ENCODE measurements around the gene TPST2. TPM values are rescaled to one million over a fixed set of nuclear protein-coding genes. Genes with fewer than 3 reads are reported as not detected.

Gene TPST2
- 21.1 and 37.1 TPM in 2 replicates for total RNA-seq (2014; rRNA removed; shearing (Covaris generic); ENCODE audit: low replicate concordance)

DNA sequence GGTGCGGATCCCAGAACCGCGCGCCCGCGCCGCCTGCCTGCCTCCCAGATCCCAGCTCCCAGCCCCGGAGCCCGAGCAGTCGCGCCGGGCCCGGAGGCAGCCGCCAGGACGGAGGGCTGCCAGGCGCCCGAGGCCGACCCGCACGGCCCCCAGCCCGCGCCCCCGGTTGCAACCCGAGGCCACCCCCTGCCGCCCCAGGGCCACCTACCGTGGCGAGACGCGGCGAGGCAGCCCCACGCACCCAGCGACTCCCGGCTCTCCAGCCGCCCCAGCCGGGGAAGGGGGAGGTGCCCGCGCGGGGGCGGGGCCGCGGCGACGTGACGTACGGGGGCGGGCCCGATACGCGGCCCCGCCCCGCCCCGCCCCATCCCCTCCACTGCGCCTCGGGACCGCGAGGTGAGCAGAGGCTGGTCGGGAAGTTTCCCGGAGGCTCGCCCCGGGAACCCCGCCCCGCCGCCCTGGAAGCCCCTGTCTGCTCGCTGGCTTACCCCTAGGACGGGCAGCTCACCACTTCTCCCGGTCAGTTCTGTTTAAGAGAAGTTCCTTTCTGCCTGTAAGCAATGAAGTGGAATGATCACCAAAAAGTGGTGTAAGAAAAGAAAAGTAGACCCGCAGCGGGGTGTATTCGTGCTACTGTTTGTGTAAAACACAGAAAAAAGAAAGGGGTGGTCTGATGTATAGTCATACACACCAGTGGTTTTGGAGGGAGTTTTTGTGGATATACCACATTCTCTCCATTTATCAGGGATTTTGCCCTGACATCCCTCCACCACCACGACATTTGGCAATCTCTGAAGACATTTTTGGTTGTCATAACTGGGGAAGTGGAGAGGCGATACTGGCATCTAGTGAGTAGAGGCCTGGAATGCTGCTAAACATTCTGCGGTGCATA lies at the start of gene TPST2:
TPST2 (minus strand) TSS at position 288 of the 892 bp plus-strand sequence. CDS start 48,502 bp downstream, outside the sequence.
- no peaks in the 10 kb centered on the region for H3K36me3 ChIP-seq
- H3K9me3 ChIP-seq, result no peaks in the 10 kb centered on the region
- H3K4me3 ChIP-seq, result peak within 1 kb of the TSS; percentile 81
- DNase-seq, result peak; percentile 67
- H3K27me3 ChIP-seq, result no peaks in the 10 kb centered on the region

DNA sequence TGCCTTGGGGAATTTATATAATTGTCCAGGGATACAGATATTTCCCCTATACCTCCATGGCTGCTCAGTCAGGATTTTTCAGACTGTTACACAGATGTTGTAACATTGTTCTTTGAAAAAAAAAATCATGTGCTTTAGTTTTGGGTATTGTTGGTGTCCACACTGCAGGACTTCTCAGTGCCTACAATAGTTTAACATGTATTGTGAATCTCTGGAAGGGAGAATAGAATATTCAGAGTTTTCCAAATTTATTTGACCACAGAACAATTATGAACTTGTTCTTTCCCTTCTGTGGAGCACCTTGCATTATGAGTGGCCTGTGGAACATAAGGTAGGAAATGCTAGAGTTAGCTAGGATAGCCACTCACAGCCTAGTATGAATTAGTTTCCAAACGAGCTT lies 46.4 kb upstream of the TPST2 start:
- Histone ChIP-seq H3K9me3 (no peaks in the 10 kb centered on the region), H3K36me3 (no peaks in the 10 kb centered on the region), H3K4me3 (no peak overlapping the region), H3K27me3 (no peaks in the 10 kb centered on the region; the same call in 1 of the 2 replicates)
- no peak for DNase-seq

DNA sequence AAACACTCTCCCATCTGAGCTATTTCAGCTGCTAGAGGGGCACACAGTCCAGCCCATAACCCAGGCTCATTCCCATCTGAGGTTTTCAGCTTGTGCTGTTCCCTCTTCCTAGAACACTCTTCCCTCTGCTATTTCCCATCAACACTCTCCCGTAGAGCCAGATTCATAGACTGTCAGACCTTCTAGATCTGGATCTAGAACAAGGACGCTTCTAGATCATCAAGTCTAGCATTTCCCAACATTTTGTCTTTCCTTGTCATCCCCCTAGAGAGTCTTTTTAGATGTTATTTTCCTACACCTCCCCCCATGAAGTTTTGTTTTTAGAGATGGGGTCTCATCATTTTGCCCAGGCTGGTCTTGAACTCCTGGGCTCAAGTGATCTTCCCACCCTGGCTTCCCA lies 45.2 kb upstream of the TPST2 start:
- H3K4me3 ChIP-seq, result no peak overlapping the region
- no peak for DNase-seq
- H3K9me3 ChIP-seq, result no peaks in the 10 kb centered on the region
- no peaks in the 10 kb centered on the region for H3K36me3 ChIP-seq
- H3K27me3 ChIP-seq, result no peaks in the 10 kb centered on the region

DNA sequence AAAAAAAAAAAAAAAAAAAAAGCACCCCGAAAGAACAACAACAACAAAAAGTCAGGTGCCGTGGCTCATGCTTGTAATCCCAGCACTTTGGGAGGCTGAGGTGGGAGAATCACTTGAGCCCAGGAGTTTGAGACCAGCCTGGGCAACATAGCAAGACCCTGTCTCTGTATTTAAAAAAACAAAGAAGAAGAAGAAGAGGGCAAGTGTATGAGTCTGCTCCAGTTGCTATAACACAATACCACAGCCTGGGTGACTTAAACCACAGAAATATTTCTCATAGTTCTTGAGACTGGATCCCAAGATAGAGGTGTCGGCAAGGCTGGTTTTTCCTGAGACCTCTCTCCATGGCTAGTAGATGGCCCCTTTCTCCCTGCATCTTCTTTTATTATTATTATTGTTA lies 44.3 kb upstream of the TPST2 start:
- no peak overlapping the region for H3K4me3 ChIP-seq
- H3K27me3 ChIP-seq, result no peaks in the 10 kb centered on the region
- H3K36me3 ChIP-seq, result no peaks in the 10 kb centered on the region
- no peak for DNase-seq
- no peaks in the 10 kb centered on the region for H3K9me3 ChIP-seq

DNA sequence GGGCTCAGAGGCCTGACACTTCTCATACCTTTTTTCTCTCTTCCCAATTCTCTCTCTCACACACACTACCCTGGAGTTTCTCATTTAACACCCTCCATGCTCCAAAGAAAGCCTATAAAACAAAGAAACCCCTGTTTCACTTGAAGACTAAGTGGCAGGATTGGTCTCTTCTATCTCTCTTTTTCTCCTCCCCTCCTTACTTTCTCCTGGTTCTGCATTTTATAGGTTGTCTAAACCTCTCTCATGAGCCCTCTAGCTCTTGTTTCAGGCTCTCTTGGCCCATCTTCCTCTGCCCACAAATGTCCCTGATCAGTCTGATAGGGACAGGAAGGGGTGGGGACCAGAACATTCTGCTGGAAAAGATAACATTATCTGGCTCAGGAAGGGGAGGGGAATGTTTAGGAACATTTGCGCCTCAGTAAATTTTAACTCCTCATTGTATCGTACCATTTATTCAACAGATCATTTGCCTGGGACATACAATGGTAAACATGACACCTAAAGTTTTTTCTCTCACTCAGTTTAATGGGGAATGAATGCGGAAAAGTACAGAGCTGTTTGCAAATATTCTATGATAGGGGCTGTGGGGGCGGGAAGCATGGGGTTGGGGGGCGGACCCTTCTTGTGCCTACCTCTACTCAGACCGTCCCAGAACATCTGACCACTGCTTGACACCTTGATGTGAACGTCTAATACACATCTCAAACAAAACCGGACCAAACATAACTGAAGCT lies 42.7 kb upstream of the TPST2 start:
- no peak overlapping the region for H3K4me3 ChIP-seq
- no peaks in the 10 kb centered on the region for H3K9me3 ChIP-seq
- no peak for DNase-seq
- H3K27me3 ChIP-seq, result no peaks in the 10 kb centered on the region
- no peaks in the 10 kb centered on the region for H3K36me3 ChIP-seq

DNA sequence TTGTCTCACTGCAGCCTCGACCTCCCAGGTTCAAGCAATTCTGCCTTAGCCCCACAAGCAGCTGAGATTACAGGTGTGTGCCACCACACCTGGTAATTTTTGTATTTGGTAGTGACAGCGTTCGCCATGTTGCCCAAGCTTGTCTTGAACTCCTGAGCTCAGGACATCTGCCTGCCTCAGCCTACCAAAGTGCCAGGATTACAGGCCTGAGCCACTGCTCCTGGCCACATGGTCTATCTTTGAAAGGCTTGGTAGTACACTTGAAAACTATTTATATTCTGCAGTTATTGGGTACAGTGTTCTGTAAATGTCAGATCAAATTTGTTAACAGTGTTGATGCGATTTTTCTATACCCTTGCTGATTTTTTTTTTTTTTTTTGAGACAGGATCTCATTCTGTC lies 41.4 kb upstream of the TPST2 start:
- H3K36me3 ChIP-seq, result no peaks in the 10 kb centered on the region
- no peak for DNase-seq
- H3K27me3 ChIP-seq, result no peaks in the 10 kb centered on the region
- H3K9me3 ChIP-seq, result no peaks in the 10 kb centered on the region
- H3K4me3 ChIP-seq, result no peak overlapping the region

DNA sequence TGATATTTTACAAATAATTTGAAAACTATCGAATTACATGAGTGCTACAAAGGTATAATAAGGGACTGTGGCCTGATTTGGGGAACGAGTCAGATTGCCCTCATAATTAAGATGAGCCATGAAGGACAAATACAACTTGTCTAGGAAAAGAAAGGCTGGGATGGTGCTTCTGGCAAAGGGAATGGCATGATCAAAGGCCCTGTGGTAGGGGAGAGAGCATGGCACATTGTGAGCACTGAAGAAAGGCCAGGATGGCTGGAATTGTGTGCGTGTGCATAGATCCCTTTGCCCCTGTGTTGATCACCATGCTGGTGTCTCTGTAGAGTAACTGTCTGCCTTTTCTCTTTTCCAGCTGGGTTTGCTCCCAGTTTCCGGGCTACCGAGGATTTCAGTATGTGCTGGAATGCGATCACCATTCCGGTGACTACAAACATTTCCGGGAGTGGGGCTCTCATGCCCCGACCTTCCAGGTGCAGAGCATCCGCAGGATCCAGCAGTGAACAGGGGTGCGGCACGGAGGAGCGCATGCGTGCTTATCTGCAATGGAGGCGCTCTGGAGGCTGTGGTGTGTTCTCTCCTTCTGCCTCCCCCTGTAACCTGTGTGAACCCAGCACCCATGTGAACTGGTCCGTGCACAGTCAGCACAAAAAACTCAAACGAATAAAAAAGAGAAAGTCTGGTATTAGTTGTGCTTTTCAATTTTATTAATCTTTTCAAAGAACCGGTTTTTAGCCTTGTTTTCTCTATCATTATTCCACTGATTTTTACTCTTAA lies 40.2 kb upstream of the TPST2 start:
- Histone ChIP-seq H3K27me3 (no peaks in the 10 kb centered on the region), H3K36me3 (no peaks in the 10 kb centered on the region), H3K9me3 (no peaks in the 10 kb centered on the region), H3K4me3 (no peak overlapping the region)
- no peak for DNase-seq

DNA sequence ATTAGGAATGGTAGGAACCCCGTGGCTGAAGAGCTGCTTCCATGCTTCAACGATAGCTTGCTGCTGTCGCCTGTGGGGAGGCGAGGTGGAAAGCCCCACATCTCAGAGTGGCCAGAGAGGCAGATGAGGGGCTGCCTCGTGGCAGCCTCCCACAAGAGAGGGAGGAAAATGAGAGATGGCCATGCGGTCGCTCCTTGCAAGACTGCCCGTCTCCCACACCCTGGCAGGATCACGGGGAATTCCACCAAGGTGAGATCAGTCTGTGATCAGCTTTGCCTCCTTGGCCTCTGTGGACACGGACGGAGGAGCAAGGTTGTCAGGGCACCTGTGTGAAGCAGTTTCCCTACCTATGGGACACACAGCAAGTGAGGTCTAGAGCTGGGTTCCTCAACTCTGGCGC lies 34.9 kb upstream of the TPST2 start:
- Histone ChIP-seq H3K4me3 (no peak overlapping the region), H3K36me3 (no peaks in the 10 kb centered on the region), H3K9me3 (no peaks in the 10 kb centered on the region), H3K27me3 (no peaks in the 10 kb centered on the region)
- no peak for DNase-seq

DNA sequence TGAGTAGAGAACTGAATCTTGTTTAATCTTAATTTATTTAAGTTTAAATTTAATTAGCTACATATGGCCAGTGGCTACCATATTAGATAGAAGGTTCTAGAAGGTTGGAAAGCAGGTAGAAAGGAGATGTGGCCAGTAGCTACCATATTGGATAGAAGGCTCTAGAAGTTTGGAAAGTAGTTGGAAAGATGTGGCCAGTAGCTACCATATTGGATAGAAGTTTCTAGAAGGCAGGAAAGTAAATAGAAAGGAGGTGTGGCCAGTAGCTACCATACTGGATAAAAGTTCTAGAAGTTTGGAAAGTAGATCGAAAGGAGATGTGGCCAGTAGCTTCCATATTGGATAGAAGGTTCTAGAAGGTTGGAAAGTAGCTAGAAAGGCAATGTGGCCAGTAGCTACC lies 34.1 kb upstream of the TPST2 start:
- no peaks in the 10 kb centered on the region for H3K27me3 ChIP-seq
- no peaks in the 10 kb centered on the region for H3K36me3 ChIP-seq
- H3K4me3 ChIP-seq, result no peak overlapping the region
- H3K9me3 ChIP-seq, result no peaks in the 10 kb centered on the region
- DNase-seq, result no peak

DNA sequence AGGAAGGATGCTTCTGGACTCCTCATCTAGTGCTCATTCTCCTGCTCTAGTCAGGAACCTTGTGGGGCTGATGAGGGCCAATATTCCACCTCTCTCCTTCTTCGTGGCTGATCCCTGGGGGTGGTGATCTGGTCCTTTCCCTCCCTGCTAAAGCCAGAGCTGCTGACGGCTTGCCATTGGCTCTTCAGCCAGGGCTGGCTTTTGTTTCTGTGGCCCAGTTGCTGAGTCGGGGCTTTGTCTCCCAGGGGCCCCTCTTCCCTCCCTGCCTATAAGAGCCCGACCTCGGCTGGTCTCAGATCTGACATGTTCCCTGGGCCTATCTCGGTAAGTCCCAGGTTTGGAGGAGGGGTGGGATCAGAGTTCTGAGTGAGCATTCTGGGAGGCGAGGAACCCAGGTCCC lies 31.7 kb upstream of the TPST2 start, which contains the start of gene CRYBA4:
CRYBA4 (plus strand) TSS at position 301 of the 400 bp plus-strand sequence. CDS start 634 bp downstream, outside the sequence.
- H3K36me3 ChIP-seq, result no peaks in the 10 kb centered on the region
- no peak for DNase-seq
- no peaks in the 10 kb centered on the region for H3K9me3 ChIP-seq
- H3K4me3 ChIP-seq, result no peak within 1 kb of the TSS
- no peaks in the 10 kb centered on the region for H3K27me3 ChIP-seq

DNA sequence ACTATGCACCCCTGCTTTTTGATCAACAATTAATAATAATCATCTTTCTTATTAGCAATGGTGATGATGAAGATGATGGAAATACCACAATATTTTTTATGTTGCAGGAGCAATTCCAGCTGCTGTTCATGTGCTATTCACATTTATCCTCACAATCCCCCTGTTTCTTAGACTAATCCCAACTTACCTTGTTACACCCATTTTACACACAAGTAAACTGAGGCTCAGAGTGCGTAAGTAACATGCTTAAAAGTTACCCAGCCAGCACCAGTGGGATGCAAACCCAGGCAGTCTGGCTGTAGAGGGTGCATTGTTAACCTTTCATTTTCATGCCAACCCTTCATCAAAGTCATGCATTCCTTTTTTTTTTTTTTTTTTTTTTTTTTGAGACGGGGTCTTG lies 30.3 kb upstream of the TPST2 start:
- Histone ChIP-seq H3K4me3 (no peak overlapping the region), H3K27me3 (no peaks in the 10 kb centered on the region), H3K36me3 (no peaks in the 10 kb centered on the region), H3K9me3 (no peaks in the 10 kb centered on the region)
- DNase-seq, result no peak

DNA sequence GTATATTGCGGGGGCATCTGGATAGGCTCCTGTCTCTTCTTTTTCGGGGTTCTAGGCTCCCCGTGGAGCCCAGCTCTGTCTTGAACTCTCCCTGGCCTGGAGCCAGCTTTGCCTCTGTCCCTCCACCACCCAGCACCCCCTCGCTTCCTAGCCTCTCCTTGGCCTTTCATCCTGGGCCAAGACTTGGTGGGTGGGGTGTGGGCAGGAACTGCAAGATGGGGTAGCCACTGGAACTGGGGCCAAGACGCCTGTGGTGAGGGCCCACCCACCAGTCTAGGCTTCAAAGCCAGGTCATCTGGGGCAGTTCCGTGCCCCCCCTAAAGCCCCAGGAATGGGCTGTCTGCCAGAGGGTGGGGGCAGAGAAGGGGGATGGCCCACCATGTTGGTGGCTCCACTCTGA lies 29.6 kb upstream of the TPST2 start:
- DNase-seq, result no peak
- Histone ChIP-seq H3K36me3 (no peaks in the 10 kb centered on the region), H3K9me3 (no peaks in the 10 kb centered on the region)

DNA sequence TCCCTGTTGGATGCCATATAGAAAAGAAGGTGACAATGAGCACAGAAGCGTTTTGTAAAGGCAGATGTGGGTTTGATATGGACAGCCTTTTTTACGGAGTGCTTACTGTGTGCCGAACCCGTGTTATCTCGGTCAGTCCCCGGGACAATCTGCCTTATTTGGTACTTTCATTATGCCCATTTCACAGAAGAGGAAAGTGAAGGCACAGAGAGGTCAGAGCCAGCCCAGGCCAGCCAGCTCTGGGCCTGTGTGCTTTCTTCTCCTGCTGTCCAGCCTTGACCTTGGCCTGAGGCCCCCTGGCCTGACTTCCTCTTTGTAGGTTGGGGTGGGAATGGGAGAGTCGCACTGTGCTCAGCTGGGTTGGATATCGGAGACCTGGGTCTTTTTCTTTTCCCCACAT lies 28.5 kb upstream of the TPST2 start:
- DNase-seq, result no peak
- Histone ChIP-seq H3K36me3 (no peaks in the 10 kb centered on the region), H3K9me3 (no peaks in the 10 kb centered on the region), H3K4me3 (no peak overlapping the region), H3K27me3 (no peaks in the 10 kb centered on the region)

More for the DNA sequence above, 29.6 kb upstream of the TPST2 start:
- Histone ChIP-seq H3K27me3 (no peaks in the 10 kb centered on the region), H3K4me3 (no peak overlapping the region)

DNA sequence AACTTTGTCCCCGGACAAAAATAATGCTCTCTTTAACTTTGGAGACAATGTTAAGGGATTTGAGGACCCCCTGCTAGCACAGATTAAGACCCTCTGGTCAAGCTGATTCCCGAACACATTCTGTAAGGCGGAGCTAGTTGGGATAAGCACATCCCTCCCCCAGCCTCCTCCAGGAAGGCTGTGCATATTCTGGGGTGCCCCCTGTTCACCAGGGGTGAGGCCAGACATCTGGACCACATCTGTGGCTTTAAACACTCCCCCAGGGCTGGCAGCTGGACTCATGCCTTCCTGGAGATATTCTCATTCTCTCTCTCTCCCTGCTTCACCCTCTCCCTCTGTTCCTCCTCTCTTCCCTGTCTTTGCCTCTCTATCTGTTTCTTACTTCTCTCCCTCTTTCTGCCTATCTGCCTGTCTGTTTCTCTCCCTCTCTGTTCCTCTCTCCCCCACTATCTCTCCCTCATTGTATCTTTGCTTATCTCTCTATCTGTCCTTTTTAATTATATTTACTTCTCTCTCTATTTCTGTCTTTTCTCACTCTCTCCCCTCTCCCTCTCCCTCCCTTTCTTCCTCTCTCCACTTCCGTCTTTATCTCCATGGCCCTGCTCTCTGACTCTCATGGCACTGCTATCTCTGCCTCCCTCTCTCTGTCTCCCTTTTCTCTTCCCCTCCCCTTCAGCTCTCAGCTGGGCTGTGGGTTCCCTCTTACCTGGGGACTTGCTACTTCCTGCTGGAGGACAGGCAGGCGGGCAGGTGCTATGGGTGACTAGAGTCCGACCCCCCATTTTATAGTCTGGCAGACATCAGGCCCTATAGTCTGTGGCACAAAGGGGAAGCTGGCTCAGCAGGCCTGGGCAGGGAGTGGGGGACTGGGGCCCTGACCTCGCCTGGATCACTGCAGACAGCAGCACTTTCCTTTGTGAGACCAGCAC lies 27.6 kb upstream of the TPST2 start, which contains the start of gene CRYBB1:
CRYBB1 (minus strand) TSS at position 757 of the 929 bp plus-strand sequence. CDS start 1,708 bp downstream, outside the sequence.
- no peak for DNase-seq
- H3K36me3 ChIP-seq, result no peaks in the 10 kb centered on the region
- no peaks in the 10 kb centered on the region for H3K27me3 ChIP-seq
- no peaks in the 10 kb centered on the region for H3K9me3 ChIP-seq
- H3K4me3 ChIP-seq, result no peak within 1 kb of the TSS

DNA sequence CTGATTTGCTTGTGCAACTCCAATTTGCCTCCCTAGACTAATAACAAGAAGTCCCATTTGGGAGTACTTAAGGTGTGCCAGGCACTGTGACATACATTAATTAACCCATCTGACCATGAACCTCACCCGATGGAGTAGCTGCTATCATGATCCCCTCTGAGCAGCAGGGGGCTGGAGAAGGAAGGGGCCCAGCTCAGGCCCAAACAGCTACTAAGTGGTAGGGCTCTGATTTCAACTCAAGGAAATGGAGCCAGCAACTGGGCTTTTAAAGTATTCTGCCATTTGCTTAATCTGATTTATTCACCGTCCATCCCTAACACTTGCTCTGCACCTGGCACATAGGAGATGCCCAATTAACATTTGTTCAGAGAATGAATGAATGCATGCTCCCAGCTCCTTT lies 26.7 kb upstream of the TPST2 start:
- no peaks in the 10 kb centered on the region for H3K36me3 ChIP-seq
- H3K4me3 ChIP-seq, result no peak overlapping the region
- H3K27me3 ChIP-seq, result no peaks in the 10 kb centered on the region
- no peak for DNase-seq
- H3K9me3 ChIP-seq, result no peaks in the 10 kb centered on the region

All from MG63 (cell line).